ENCODE data around the gene BTNL9. TPM values are rescaled to one million over a fixed set of nuclear protein-coding genes. Genes with fewer than 3 reads are reported as not detected.
A peak's percentile ranks its signal among the peaks of the same experiment; 100 is the strongest.

BTNL9 gene
- total and polyA plus RNA-seq, 2 of the 13 experiments (the other 11 are each of a cell fraction or from before 2014, with no cell fraction given): 0.13 TPM; not detected in 1

GRCh38 chr5:181069767-181070491 is 29.9 kb downstream of the BTNL9 start:
- ATAC-seq (peak; percentile 63), DNase-seq (ENCODE audit: low spot score) (no peak), FAIRE-seq (no peak)
- BruUV-seq (replicated peaks): no TSS peak
- Histone ChIP-seq H2AFZ (ENCODE audit: low read length) (no peak overlapping the region), H3K9ac (ENCODE audit: insufficient read depth, low read depth, low read length) (no peak overlapping the region), H3K4me2 (ENCODE audit: low read depth, low read length) (peak overlapping the region; percentile 18; the same call in 1 of the 2 replicates), H3K4me1 (ENCODE audit: insufficient read depth, low read length) (no peaks in the 10 kb centered on the region), H3K4me3 (replicated peaks in 1 of 3; ENCODE audit: insufficient read depth in 1 of 3, low read depth in 2 of 3, low read length in 3 of 3) (no peak overlapping the region), H3K9me3 (ENCODE audit: low read length) (no peaks in the 10 kb centered on the region), H3K79me2 (ENCODE audit: insufficient read depth, low read length) (no peaks in the 10 kb centered on the region), H3K36me3 (replicated peaks in 1 of 2; ENCODE audit: control insufficient read depth in 1 of 2, insufficient read depth in 2 of 2, low read length in 2 of 2) (no peaks in the 10 kb centered on the region), H4K20me1 (ENCODE audit: insufficient read depth, low read length) (no peaks in the 10 kb centered on the region), H3K27ac (ENCODE audit: extremely low read length, insufficient read depth, low read length) (no peak overlapping the region), H3K27me3 (ENCODE audit: control insufficient read depth in 1 of 2, insufficient read depth in 2 of 2, low read length in 2 of 2) (peaks cover 3 to 44% of the 10 kb centered on the region in 2 experiments; a peak in 4 of 5 replicates)
- ChIA-PET POLR2A (no interaction called here), CTCF (ENCODE audit: low intra/inter-chr PET ratio, low total read pairs) (no interaction called here)
- intact Hi-C loops (cut with micrococcal nuclease; ENCODE audit: unreplicated experiment): no loop called here
- TF ChIP-seq ZNF547 (CRISPR knock-in tag; IDR thresholded peaks at IDR 0.05): no peak
- peak; percentile 95 for TF ChIP-seq HINFP (CRISPR knock-in tag; IDR thresholded peaks at IDR 0.05; ENCODE audit: low read depth)
- in situ Hi-C loops (cut with HindIII; ENCODE audit: extremely low pct_ligation_motif_present, low pct_unique_long_range_greater_than_20kb): no loop called here
- 16% methylated on average over 5 of the region's 26 CpGs for WGBS (ENCODE audit: low lambda C conversion rate)

GRCh38 chr5:181070523-181070922 is 30.5 kb downstream of the BTNL9 start:
- peaks cover 3 to 41% of the 10 kb centered on the region in 2 experiments; a peak in 4 of 5 replicates for H3K27me3 ChIP-seq (ENCODE audit: control insufficient read depth in 1 of 2, insufficient read depth in 2 of 2, low read length in 2 of 2)
- no peak overlapping the region for H3K9ac ChIP-seq (ENCODE audit: insufficient read depth, low read depth, low read length)
- no peaks in the 10 kb centered on the region for H3K4me1 ChIP-seq (ENCODE audit: insufficient read depth, low read length)
- H2AFZ ChIP-seq (ENCODE audit: low read length): no peak overlapping the region
- H3K4me2 ChIP-seq (ENCODE audit: low read depth, low read length): no peak overlapping the region
- no peaks in the 10 kb centered on the region for H3K79me2 ChIP-seq (ENCODE audit: insufficient read depth, low read length)
- H3K4me3 ChIP-seq (replicated peaks in 1 of 3; ENCODE audit: insufficient read depth in 1 of 3, low read depth in 2 of 3, low read length in 3 of 3): no peak overlapping the region
- H4K20me1 ChIP-seq (ENCODE audit: insufficient read depth, low read length): no peaks in the 10 kb centered on the region
- H3K9me3 ChIP-seq (ENCODE audit: low read length): no peaks in the 10 kb centered on the region
- intact Hi-C loops (cut with micrococcal nuclease; ENCODE audit: unreplicated experiment) (no loop called here), in situ Hi-C loops (cut with HindIII; ENCODE audit: extremely low pct_ligation_motif_present, low pct_unique_long_range_greater_than_20kb) (no loop called here)
- no peak for DNase-seq (ENCODE audit: low spot score)
- FAIRE-seq: no peak
- no peaks in the 10 kb centered on the region for H3K36me3 ChIP-seq (replicated peaks in 1 of 2; ENCODE audit: control insufficient read depth in 1 of 2, insufficient read depth in 2 of 2, low read length in 2 of 2)
- BruUV-seq (replicated peaks): no TSS peak
- ChIA-PET CTCF (ENCODE audit: low intra/inter-chr PET ratio, low total read pairs) (no interaction called here), POLR2A (no interaction called here)
- no peak for ATAC-seq
- H3K27ac ChIP-seq (ENCODE audit: extremely low read length, insufficient read depth, low read length): no peak overlapping the region
- 4% methylated on average over 4 of the region's 14 CpGs for WGBS (ENCODE audit: low lambda C conversion rate)
- no peak for TF ChIP-seq PRMT3 (CRISPR knock-in tag; IDR thresholded peaks at IDR 0.05; ENCODE audit: borderline replicate concordance, low read depth)
- no peak for TF ChIP-seq ZFYVE20 (CRISPR knock-in tag; IDR thresholded peaks at IDR 0.05; ENCODE audit: borderline replicate concordance, low read depth)
- TF ChIP-seq HNRNPL (IDR thresholded peaks at IDR 0.05; ENCODE audit: low read depth, low read length): no peak
- no peak for TF ChIP-seq ZBTB40 (IDR thresholded peaks at IDR 0.05)
- no peak for TF ChIP-seq ZBTB40 (CRISPR knock-in tag; IDR thresholded peaks at IDR 0.05)
